Activated T-helper 1 cell treated with Interleukin-2 at 50 U/mL for 16 hours (primary cell): Measurements from ENCODE around the gene JSRP1.

Experiments used
- DNase-seq: peaks from one replicate; pipeline ENCODE4 v3.0.0-alpha.2; 2020; ENCODE audit warnings: low read depth

Gene JSRP1

DNA sequence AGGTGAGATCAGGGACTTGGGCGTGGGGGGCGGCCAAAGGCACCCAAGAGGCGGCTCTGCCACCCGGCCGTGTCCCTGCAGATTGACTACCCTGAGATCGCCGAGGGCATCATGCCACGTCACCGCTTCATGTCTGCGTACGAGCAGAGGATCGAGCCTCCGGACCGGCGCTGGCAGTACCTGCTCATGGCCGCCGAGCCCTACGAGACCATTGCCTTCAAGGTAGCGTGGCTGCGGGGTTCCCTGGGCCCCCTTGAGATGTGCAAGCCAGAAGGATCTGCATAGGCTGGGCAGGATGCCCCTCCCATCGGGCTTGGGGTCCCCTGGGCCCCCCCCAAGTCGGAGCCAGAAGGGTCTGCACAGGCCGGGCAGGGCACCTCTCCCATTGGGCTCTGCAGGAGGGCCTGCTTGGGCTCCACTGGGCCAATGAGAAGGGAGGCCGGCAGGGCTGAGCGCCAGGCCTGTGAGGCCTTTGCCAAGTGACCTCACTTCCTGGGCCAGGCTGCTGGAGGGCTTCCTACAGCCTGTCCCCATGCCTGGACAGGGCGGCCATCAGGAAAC, 9.3 kb downstream of the JSRP1 start:
- no peak for DNase-seq

- no peak for DNase-seq
These were observed 10.1 kb downstream of the JSRP1 start for GRCh38 chr19:2246014-2246620.

GRCh38 chr19:2245273-2245672, 10.9 kb downstream of the JSRP1 start:
- no peak for DNase-seq

DNA sequence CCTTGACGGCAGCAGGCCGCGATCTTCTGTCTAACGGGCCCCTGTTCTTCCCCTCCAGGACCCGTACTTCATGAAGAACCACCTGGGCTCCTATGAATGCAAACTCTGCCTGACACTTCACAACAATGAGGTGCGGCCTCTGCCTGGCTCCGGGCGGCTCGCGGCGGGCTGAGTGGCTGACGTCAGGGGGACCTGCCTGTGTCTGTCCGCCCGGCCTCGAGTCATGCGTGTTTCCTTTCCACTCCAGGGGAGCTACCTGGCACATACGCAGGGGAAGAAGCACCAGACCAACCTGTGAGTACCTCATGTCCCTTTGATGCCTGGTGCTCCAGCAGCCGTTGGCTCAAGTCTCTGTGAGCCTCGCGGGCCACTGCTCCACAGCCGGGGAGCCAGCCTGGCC, 11.7 kb downstream of the JSRP1 start:
- no peak for DNase-seq

DNA sequence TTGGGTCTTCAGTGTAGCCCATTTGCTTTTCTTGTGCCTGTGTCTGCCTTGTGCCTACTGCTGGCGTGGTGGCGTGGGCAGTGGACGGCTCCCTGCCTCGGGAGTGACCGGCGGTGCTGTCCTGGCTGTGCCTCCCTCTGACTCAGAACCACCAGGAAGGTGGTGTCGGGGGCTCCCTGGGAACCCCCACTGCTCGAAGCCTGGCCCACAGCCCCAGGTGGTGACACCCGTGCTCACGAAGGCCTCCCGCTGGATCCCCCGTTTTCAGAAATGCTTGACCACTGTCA, 12.1 kb downstream of the JSRP1 start:
- no peak for DNase-seq

GRCh38 chr19:2243274-2244124, 12.7 kb downstream of the JSRP1 start:
- DNase-seq, result no peak

DNA sequence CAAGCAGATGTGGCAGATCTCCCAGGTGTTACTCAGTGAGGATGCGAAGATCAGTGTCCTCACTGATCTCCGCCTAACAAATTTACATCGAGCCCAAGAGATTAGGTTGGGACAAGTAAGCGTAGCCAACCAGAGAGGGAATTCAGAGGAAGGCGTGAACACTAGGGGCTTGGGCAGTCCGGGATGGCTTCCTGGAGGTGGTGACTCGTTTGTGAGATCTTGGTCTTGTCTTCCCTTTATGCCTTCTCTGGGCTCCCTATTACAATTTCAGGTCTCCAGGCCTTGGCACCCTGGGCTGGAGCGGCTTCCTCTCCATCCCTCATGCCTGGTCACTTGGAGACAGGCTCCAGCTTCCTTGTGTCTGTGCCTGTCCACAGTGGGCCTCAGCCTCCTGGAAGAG, 13.4 kb downstream of the JSRP1 start:
- DNase-seq, result no peak

- DNase-seq, result no peak
These were observed 14.1 kb downstream of the JSRP1 start for GRCh38 chr19:2242092-2242537.

DNA sequence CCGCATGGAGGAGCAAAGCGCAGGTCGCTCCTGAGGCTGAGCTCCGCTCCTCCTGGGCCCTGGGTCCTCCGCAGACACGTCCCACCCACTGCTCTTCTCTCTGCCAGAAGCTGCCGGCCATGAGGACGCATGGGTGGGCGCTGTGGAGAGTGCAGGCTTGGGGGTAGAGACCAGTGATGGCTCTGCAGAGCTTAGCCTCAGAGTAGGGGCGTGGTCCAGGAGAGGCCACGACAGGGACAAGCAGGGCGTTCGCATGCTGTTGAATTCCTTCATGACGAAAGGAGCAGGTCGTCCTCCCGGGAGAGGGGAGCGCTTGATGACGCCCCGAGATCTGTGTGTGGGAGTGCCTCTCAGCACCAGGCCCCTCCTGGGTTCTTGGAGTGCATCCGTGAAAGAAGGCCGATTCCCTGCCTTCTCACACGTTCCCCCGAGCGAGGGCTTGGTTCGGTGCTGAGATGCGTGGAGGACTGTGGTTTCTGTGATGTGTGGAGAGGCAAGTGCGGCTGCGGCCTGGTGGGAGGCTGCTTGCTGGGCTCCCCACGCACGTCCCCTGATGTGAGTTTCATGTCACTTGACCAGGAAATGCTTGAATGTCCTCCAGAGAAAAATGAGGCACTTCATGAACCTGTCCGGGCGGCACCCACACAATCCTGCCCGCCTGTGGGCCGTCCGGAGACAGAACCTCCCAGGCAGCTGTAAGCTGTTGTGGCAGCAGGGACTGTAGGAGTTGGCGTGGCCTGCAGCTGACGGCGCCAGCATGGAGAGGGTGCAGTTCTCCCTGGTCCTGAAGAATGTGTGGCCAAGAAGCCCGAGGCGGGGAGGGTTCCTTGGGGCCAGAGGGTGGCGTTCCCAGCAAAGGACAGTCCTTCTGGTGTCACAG, 15.1 kb downstream of the JSRP1 start:
- no peak for DNase-seq

DNA sequence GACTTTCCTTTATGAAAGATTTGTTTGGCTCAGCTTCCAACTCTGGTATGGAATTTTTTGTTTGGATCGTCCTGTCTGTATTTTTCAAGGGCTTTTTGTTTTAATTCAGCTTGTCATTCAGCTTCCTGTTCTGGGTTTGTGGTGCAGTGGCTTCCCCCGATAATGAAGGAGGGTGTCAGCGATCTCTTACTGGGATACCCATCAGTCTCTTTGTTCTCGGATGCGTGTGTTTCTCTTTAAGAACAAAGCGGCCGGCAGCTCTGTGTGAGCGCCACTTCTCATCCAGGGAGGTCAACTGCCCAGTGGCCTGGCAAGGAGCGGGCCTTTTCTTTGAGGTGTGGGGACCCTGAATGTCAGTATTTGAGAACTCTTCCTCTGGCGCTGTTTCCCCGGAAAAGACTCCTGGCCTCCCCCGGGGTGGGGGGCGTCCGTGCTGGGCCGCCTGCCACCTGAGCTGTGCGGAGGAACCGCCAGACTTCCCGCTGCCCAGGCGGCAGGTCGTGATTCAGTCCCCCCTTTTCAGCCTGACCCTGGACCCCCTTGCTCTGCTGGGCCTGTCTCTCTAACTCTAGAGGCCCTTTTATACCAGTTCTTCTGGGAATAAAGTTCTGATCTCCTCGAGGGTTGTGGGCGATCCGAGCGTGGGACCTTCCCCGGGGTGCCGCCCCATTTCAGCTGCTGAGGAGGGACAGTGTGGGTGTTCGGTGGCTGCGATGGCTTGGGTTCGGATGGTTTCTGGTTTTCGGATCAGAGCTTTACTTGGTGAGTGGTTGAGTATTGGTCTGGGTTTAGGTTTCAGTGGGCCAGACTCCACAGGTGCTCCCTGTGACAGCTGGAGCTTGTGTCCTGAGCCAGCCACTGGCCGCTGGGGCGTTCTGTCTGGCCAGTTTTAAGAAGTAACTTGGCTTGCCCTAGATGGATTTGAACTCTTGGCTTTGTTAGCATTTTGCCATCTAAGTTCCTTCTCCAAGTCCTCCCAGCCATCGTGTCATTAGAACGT, 16.1 kb downstream of the JSRP1 start:
- no peak for DNase-seq

DNA sequence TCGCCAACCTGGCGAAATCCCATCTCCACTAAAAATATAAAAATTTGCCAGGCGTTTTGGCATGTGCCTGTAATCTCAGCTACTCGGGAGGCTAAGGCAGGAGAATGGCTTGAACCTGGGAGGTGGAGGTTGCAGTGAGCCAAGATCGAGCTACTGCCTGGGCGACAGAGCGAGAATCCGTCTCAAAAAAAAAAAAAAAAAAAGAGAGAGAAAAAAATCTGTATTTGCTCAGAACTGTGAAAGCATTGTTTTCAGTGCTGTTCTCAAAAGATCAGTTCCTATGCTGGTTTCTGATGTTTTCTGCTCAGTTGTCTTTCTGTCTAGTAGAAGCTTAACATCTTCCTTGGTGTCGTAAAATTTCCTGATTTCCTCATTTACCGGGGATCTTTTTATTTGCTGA, 17.0 kb downstream of the JSRP1 start:
- no peak for DNase-seq

- no peak for DNase-seq
These were observed 18.4 kb downstream of the JSRP1 start for GRCh38 chr19:2237869-2238153.

DNA sequence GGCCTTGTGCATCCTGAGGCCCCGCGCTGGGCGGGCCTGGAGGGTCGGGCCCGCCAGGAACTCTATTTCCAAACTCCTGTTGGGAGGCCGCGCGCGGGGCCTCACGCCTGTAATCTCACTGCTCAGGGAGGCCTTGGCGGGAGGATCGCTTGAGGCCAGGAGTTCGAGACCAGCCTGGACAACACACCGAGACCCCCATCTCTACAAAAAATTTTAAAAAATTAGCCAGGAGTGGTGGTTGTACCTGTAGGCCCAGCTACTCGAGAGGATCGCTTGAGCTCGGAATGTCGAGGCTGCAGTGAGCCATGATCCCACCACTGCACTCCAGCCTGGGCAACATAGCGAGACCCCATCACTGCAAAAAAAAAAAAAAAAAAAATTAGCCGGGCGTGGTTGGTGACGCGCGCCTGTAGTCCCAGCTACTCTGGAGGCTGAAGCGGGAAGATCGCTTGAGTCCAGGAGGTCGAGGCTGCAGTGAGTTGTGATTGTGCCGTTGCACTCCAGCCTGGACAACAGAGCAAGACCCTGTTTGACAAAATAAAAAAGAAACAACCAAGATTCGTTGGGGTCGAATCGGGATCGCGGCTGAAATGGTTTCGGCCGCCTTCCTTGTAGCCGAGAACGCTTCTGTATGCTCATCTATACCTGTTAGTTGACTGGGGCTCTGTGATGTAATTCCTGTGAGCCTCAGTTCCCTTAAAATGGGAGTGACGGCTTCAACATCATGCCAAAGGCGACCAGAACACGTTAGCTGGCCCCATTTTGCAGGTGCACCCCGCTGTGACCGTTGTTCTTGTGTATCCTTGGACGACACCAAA, 19.0 kb downstream of the JSRP1 start:
- DNase-seq, result no peak

DNA sequence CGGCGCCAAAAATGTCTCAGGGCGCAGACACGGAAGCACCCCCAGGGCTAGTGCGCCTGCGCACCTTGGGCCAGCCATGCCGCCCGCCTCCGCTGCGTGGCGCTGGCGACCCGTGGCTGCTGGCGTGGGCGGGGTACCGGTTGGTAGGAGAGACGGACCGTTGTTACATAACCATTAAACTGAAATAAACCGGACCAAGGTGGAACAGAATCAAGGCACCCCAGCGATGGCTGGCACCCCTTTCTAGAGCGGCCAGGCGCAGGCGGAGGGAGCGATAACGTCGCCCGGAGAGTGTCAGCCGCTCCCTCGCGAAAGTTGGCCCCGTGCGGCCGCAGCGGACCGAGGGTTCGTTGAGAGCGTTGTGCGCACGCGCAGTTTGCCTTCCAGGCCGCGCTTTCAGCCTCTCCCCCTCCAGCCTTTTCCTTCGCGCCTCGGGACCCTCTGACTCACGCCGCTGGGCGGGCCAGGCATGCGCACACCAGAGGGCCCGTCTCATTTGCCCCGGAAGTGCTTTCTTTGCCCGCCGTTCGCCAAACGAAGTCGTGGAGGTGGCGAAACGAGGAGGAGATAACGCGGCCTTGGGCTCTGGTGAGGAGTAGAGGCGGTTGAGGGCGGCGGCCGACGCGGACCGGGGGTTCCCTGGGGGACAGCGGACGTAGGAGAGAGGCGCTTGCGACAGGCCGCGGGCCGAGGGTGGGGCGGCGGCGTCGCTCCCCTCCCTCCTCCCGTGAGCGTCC, 19.7 kb downstream of the JSRP1 start, which contains the start of the genes PLEKHJ1 and SF3A2:
Gene PLEKHJ1, minus strand, starts transcription at position 16 of the 737 bp plus-strand sequence. CDS start 81 bp downstream, outside the sequence.
Gene SF3A2, plus strand, starts transcription at position 511 of the 737 bp plus-strand sequence. CDS start 6,595 bp downstream, outside the sequence.
- DNase-seq, result peak; percentile 98

GRCh38 chr19:2236064-2236313, 20.2 kb downstream of the JSRP1 start:
- no peak for DNase-seq

DNA sequence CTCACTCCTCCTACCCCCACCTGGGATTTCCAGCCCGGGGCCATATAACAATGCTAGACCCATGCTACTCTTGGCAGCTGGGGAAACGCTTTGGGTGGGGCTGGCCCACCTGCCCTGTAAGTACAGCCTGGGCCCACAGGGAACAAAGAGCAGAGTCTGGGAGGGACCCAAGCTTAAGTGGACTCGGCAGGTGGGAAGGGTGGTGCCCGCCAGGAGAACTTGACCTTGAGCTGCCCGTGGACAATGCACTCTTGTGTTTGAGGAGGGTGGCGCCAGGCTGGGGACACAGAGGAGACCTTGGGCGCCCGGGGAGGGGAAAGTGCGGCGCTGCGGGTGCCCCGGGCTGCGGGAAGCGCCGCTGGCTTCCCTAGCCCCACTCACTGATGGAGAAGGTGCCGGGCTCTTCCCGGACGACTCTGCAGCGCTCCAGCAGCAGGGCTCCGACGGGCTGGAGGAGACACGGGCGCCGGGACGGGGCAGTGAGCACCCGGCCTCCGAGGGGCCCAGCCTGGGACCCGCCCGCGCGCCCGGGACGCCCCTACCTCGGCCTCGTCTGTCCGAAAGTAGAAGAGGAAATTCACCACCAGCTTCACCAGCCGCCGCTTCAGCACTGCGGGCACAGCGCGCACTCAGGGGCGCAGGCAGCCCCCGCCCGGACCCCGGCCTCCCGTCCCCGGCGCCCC, 20.7 kb downstream of the JSRP1 start:
- no peak for DNase-seq

- DNase-seq, result no peak
These were observed 21.2 kb downstream of the JSRP1 start for GRCh38 chr19:2234996-2235380.

DNA sequence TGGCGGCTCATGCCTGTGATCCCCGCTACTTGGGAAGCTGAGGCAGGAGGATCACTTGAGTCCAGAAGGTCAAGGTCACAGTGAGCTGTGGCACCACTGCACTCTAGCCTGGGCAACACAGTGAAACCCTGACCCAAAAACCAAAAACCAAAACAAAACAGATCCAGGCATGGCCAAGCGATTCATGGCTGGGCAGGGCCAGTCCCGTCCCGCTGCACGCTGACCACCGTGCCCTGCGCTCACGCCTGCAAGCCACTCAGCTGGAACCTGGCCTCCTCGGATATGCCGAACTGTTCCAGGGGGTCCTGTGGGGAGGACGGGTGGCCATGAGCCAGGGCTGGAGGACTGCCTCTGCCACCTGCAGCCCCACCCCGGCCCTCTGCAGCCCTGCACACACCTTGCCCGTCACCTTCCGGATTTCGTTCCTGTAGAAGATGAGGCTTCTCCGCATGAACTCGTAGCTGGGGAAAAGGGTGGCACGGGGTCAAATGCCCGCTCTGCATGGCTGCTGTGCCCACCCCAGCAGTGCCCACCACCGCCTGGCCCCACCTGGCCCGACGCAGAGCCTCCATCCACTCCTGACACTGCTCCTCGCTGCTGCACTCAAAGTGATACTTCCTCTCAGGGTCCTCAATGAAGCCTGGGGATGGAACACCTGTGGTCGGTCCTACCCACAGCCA, 22.5 kb downstream of the JSRP1 start:
- no peak for DNase-seq
